HL-60 (cell line): ENCODE data around the gene SLC14A1.

Source experiments
- POLR2AphosphoS5 ChIP-seq: IDR thresholded peaks from 2 replicates; pipeline ENCODE4 v1.6.1; 2012; ENCODE audit warnings: low read depth
- TF ChIP-seq, protein P1 (sequence below): IDR thresholded peaks from one replicate; pipeline ENCODE4 v1.5.1; 2011; ENCODE audit warnings: low read length, control low read depth, inconsistent platforms; ENCODE audit not compliant: insufficient read depth

DNA sequence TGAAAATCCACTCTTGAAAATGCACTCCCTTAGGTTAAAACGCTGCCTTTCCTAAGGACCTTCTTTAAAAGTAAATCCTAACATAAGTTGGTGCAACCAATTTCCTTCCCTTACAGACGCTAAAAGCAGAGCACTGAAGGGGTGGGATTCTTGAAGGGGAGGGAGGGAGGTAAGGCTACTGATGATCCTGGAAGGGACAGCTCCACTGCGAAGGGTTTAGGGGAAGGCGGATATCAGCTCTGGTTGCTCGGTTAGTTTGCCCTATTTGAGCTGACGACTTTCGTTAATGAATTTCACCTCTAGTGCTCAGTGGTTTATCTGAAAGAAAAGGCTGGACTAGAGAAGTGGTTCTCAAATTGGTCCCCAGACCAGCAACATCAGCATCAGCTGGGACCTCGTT lies 51.8 kb downstream of the SLC14A1 start:
- TF ChIP-seq, protein P1, sequence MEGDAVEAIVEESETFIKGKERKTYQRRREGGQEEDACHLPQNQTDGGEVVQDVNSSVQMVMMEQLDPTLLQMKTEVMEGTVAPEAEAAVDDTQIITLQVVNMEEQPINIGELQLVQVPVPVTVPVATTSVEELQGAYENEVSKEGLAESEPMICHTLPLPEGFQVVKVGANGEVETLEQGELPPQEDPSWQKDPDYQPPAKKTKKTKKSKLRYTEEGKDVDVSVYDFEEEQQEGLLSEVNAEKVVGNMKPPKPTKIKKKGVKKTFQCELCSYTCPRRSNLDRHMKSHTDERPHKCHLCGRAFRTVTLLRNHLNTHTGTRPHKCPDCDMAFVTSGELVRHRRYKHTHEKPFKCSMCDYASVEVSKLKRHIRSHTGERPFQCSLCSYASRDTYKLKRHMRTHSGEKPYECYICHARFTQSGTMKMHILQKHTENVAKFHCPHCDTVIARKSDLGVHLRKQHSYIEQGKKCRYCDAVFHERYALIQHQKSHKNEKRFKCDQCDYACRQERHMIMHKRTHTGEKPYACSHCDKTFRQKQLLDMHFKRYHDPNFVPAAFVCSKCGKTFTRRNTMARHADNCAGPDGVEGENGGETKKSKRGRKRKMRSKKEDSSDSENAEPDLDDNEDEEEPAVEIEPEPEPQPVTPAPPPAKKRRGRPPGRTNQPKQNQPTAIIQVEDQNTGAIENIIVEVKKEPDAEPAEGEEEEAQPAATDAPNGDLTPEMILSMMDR = no peak
- no peak for TF ChIP-seq POLR2AphosphoS5
